GM18951 (cell line): ENCODE data around the gene IQGAP2.

Source experiments
- POLR2A ChIP-seq: IDR thresholded peaks from 4 replicates; pipeline ENCODE4 v1.6.1; 2011; ENCODE audit warnings: mild to moderate bottlenecking; ENCODE audit not compliant: insufficient read length, insufficient read depth; ENCODE audit errors: extremely low read depth
- in situ Hi-C: fragments of 300-500 bp; cut with MboI; formaldehyde crosslinking; loops from one replicate; pipeline ENCODE4 v1.12.0; 2022; ENCODE audit warnings: low sequenced_read_pairs, mixed read lengths, inconsistent platforms; ENCODE audit not compliant: unreplicated experiment

Gene IQGAP2

GRCh38 chr5:76456258-76456657 lies 53.2 kb downstream of the IQGAP2 start:
- in situ Hi-C loops = no loop called here
- TF ChIP-seq POLR2A = no peak

- in situ Hi-C loops = no loop called here
Measured at GRCh38 chr5:76457674-76458485, 54.8 kb downstream of the IQGAP2 start.

GRCh38 chr5:76458486-76458830 lies 55.4 kb downstream of the IQGAP2 start:
- in situ Hi-C loops = no loop called here
- no peak for TF ChIP-seq POLR2A

More at GRCh38 chr5:76457674-76458485, 54.8 kb downstream of the IQGAP2 start:
- no peak for TF ChIP-seq POLR2A

GRCh38 chr5:76460104-76460503 lies 57.0 kb downstream of the IQGAP2 start:
- in situ Hi-C loops = no loop called here
- TF ChIP-seq POLR2A = no peak

- no peak for TF ChIP-seq POLR2A
- in situ Hi-C loops = no loop called here
Measured at GRCh38 chr5:76462097-76462667, 59.1 kb downstream of the IQGAP2 start.

- no peak for TF ChIP-seq POLR2A
- in situ Hi-C loops = no loop called here
Measured at GRCh38 chr5:76467216-76467615, 64.1 kb downstream of the IQGAP2 start.

GRCh38 chr5:76468635-76469425 lies 65.7 kb downstream of the IQGAP2 start:
- in situ Hi-C loops = no loop called here
- no peak for TF ChIP-seq POLR2A

GRCh38 chr5:76469656-76470290 lies 66.7 kb downstream of the IQGAP2 start:
- in situ Hi-C loops = no loop called here
- TF ChIP-seq POLR2A = no peak

GRCh38 chr5:76470976-76471375 lies 67.9 kb downstream of the IQGAP2 start:
- no peak for TF ChIP-seq POLR2A
- in situ Hi-C loops = no loop called here

- in situ Hi-C loops = no loop called here
Measured at GRCh38 chr5:76471406-76471805, 68.3 kb downstream of the IQGAP2 start.

GRCh38 chr5:76471987-76472334 lies 68.9 kb downstream of the IQGAP2 start:
- in situ Hi-C loops = no loop called here
- no peak for TF ChIP-seq POLR2A

More at GRCh38 chr5:76471406-76471805, 68.3 kb downstream of the IQGAP2 start:
- TF ChIP-seq POLR2A = no peak

GRCh38 chr5:76472335-76473008 lies 69.4 kb downstream of the IQGAP2 start:
- TF ChIP-seq POLR2A = no peak
- in situ Hi-C loops = no loop called here

GRCh38 chr5:76473009-76473336 lies 69.9 kb downstream of the IQGAP2 start:
- TF ChIP-seq POLR2A = no peak
- in situ Hi-C loops = no loop called here
